GM18951 (cell line): ENCODE results near the gene TMIGD3.
"Not testable (repeated sequence)": the region's sequence is repeated elsewhere in the genome, so short reads cannot be mapped to it uniquely, and the experiment has no call there.

ENCODE experiments used
- POLR2A ChIP-seq: IDR thresholded peaks from 4 replicates; pipeline ENCODE4 v1.6.1; 2011; ENCODE audit warnings: mild to moderate bottlenecking; ENCODE audit not compliant: insufficient read length, insufficient read depth; ENCODE audit errors: extremely low read depth
- in situ Hi-C: fragments of 300-500 bp; cut with MboI; formaldehyde crosslinking; loops from one replicate; pipeline ENCODE4 v1.12.0; 2022; ENCODE audit warnings: low sequenced_read_pairs, mixed read lengths, inconsistent platforms; ENCODE audit not compliant: unreplicated experiment

Gene TMIGD3

GRCh38 chr1:111503585-111504060 is at the start of gene TMIGD3, which contains the start of gene ADORA3:
TMIGD3 (minus strand) TSS chr1:111503633; CDS start chr1:111503354, 279 bp downstream.
ADORA3 (minus strand) TSS chr1:111503633; CDS start chr1:111503354, 279 bp downstream.
- in situ Hi-C loops = loop anchor here (10.0 kb wide), 1 partner anchor 151 kb away; no protein-coding TSS in a partner anchor
- TF ChIP-seq POLR2A = no peak

DNA sequence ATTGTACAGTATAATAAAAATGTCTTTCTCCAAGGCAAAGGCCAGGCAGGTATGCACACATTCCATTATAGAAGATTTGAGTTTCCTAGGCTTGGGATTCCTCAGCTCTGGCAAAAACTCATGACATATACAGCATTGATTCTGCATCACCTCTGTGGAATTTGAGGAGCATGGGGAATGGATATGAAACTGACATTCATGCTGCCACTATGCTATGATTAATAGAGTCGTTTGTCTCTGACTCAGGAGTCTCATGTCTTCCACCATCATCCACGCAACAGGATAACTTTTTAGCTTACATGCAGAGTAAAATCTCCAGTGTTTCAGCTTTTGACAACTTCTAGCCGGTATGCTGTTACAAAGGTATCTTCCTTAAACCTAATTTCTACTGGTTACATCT is 49.8 kb upstream of the TMIGD3 start:
- no peak for TF ChIP-seq POLR2A
- in situ Hi-C loops = no loop called here

DNA sequence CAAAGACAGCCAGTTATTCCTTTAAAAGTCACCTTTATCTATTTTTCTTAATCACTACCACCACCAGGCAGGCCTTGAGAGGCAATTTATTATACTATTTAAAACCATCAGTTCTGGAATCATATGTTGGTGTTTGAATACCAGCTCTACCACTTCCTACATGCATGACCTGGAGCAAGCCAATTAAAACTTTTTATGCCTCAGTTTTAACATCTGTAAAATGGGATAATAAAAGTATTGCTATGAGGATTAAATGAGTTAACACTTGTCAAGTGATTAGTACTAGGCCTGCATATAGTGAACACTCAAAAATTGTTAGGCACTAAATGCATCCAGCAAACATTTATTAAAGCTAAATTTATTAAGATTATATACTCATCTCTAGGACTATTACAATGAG is 49.2 kb upstream of the TMIGD3 start:
- no peak for TF ChIP-seq POLR2A
- in situ Hi-C loops = no loop called here

- no peak for TF ChIP-seq POLR2A
- in situ Hi-C loops = no loop called here
Measured at GRCh38 chr1:111551623-111552411, 48.4 kb upstream of the TMIGD3 start.

DNA sequence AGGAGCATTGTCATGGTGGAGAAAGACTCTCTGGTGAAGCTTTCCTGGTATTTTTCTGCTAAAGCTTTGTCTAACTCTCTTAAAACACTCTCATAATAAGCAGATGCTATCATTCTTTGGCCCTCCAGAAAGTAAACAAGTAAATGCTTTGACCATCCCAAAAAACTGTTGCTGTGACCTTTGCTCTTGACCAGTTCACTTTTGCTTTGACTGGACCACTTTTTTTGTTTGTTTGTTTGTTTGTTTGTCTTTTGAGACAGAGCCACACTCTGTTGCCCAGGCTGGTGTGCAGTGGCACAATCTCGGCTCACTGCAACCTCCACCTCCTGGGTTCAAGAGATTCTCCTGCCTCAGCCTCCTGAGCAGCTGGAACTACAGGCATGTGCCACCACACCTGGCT is 44.4 kb upstream of the TMIGD3 start:
- in situ Hi-C loops = not testable (repeated sequence)

DNA sequence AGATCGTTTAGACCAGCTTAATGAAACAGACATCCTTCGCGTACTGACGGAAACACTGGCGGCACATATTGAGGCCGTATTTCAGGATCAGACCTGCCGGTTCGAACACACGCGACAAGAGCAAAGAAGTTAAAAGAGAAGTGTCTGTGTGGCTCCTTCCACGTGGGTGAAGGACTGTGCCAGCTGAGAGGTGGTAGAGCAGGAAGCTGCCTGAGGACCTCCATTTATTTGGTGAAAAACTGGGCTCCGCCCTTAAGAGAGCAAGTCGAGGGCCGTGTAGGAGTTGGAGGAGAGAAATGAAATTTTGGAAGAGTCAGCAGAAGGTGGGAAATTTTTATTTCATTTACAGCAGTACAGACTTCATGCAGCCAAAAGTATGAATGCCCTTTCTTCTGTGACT is 38.8 kb upstream of the TMIGD3 start:
- no peak for TF ChIP-seq POLR2A
- in situ Hi-C loops = no loop called here

GRCh38 chr1:111541721-111542120 is 38.3 kb upstream of the TMIGD3 start:
- no peak for TF ChIP-seq POLR2A
- in situ Hi-C loops = no loop called here

GRCh38 chr1:111540928-111541327 is 37.5 kb upstream of the TMIGD3 start:
- in situ Hi-C loops = no loop called here
- TF ChIP-seq POLR2A = no peak

GRCh38 chr1:111538343-111539025 is 35.1 kb upstream of the TMIGD3 start:
- in situ Hi-C loops = no loop called here
- no peak for TF ChIP-seq POLR2A

DNA sequence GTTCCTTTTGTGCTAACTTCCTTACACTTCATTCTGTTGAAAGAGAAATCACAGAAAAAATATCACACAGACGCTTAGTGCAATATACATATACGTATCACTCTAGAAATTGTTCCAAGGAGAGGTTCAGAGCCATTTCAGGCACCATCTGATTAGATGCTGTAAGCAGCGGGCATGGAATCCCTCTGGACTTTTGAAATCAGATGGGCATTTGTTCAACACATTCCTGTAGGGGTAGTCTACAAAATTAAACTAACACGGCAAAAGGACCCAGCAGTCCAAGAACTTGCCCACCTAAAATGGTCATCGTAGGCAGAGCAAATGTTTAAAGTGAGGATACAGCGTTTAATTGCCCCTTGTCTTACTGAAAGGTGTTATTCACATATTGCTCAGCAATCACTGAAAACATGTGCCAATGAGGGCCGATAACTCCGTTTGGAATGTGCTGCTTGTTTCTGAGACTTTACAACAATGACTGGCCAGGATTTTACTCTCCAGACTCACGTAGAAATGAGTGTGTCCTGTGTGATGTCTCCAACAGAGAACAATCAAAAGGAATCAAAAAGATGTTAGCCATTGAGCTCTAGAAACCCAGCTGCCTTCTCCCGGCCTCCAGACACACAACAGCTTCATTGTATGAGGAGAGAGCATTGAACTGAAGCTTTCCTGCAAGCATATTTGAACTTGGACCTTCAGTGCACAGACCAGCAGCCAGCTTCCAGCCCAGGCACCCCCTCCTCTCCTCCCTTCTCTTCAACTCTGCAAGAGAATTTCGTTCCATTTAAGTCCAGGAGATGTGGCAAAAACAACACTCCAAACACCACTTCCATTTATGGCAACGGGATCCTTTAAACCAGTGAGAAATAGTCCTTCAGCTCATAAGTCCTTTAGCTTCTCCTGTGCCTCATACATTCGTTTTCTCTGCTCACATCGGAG is 32.1 kb upstream of the TMIGD3 start:
- in situ Hi-C loops = no loop called here
- no peak for TF ChIP-seq POLR2A

GRCh38 chr1:111520053-111520452 is 16.6 kb upstream of the TMIGD3 start:
- in situ Hi-C loops = no loop called here
- TF ChIP-seq POLR2A = no peak

GRCh38 chr1:111517469-111518225 is 14.2 kb upstream of the TMIGD3 start:
- in situ Hi-C loops = no loop called here
- TF ChIP-seq POLR2A = no peak

- TF ChIP-seq POLR2A = no peak
- in situ Hi-C loops = no loop called here
Measured at GRCh38 chr1:111516005-111516535, 12.6 kb upstream of the TMIGD3 start.
